SK-N-MC (cell line): ENCODE measurements around the gene CSNK1E.
"Not testable (repeated sequence)": the region's sequence is repeated elsewhere in the genome, so short reads cannot be mapped to it uniquely, and the experiment has no call there.

ENCODE experiments used
- DNase-seq: peaks from one replicate; pipeline ENCODE4 v3.0.0-alpha.2; 2011; ENCODE audit warnings: low read depth, low spot score
- H3K27ac ChIP-seq: fragments of 200-600 bp; sonication (generic); 2 replicates; pipeline ENCODE4 v1.5.1; 2016; ENCODE audit warnings: mixed run types
- H3K36me3 ChIP-seq: fragments of 200-600 bp; sonication (generic); 2 replicates; pipeline ENCODE4 v1.6.1; 2017; ENCODE audit warnings: antibody characterized with exemption, low read length, mixed read lengths; ENCODE audit not compliant: insufficient read depth
- H3K4me3 ChIP-seq: fragments of 200-600 bp; sonication (generic); 2 replicates; pipeline ENCODE4 v1.5.1; 2016
- H3K9ac ChIP-seq: fragments of 200-600 bp; sonication (generic); 2 replicates; pipeline ENCODE4 v1.8.0; 2017; ENCODE audit warnings: mixed run types, mixed read lengths; ENCODE audit not compliant: insufficient read length
- H3K9me3 ChIP-seq: fragments of 200-600 bp; sonication (generic); 2 replicates; pipeline ENCODE4 v1.6.1; 2017; ENCODE audit warnings: low read depth, mild to moderate bottlenecking, antibody characterized with exemption, low read length, moderate library complexity, mixed read lengths
- EZH2 ChIP-seq: fragments of 200-600 bp; sonication (generic); IDR thresholded peaks from one replicate; pipeline ENCODE4 v1.6.1; 2017; ENCODE audit warnings: antibody characterized with exemption
- FOXP2 ChIP-seq: optimal IDR thresholded peaks from 2 replicates; pipeline ENCODE3; 2011; ENCODE audit warnings: mild to moderate bottlenecking, moderate library complexity; ENCODE audit not compliant: insufficient read depth; ENCODE audit errors: extremely low read length, control extremely low read depth
- POLR2AphosphoS5 ChIP-seq: IDR thresholded peaks from 2 replicates; pipeline ENCODE4 v1.6.1; 2012; ENCODE audit warnings: mild to moderate bottlenecking, low read depth, low read length, borderline replicate concordance

Gene CSNK1E

DNA sequence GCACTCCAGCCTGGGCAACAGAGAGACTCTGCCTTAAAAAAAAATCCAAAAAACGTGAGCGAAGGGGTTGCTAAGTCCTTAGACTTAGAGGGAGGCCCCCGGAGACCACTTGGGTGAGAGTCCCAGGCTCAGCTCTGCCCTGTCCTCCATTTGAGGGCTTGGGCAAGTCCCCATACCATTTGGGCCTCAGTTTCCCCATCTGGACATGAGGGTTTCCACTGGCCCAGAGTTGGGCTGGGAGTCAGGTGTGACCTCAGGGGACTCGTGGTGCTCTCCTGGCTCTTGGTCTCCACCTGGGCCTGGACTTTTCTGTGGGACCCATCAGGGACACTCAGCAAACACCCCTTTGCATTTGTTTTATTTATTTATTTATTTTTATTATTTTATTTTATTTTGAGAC, 35.2 kb upstream of the CSNK1E start:
- Histone ChIP-seq H3K4me3 (no peak overlapping the region), H3K27ac (no peak overlapping the region)

DNA sequence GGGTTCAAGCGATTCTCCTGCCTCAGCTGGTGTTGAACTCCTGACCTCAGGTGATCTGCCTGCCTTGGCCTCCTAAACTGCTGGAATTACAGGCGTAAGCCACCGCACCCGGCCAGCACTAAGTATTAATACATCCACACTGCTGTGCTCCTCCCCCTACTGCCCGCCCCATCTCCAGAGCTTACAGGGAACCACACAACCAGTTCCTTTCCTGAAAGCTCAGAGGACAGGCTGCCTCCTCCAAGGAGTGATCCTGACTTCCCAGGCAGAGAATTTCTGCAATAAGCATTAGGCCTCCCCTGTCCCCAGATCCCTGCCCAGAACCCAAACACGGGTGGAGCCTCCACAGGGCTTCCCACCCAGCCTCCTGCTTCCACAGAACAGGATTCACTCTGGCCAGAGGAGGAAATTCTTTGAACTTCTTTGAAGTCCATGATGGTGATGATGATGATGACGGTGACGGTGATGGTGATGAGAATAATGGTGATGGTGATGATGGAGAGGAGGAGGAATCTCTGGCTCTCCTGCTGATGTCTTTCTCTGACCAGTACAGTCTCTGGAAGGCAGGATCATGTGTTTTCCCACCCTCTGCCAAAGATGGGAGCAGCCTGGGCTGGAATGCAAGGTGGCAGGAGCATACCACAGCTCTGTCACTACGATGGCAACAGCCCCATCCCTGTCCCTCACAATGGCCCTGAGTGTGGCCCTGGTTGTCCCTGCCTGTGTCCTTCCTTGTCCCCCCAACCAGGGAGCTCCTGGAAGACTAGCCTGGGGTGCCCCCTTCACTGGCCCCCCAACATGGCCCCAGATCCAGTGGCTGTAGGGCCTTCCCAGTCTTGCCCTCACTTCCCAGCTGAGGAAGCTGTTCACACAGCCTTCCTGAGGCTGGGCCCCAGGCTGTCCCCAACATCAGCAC, 33.5 kb upstream of the CSNK1E start:
- Histone ChIP-seq H3K27ac (no peak overlapping the region), H3K4me3 (no peak overlapping the region), H3K36me3 (no peaks in the 10 kb centered on the region), H3K9ac (no peak overlapping the region), H3K9me3 (no peaks in the 10 kb centered on the region)
- TF ChIP-seq EZH2: no peak
- no peak for TF ChIP-seq FOXP2
- no peak for TF ChIP-seq POLR2AphosphoS5
- no peak for DNase-seq

More for the DNA sequence above, 35.2 kb upstream of the CSNK1E start:
- TF ChIP-seq POLR2AphosphoS5 (no peak), EZH2 (no peak), FOXP2 (no peak)
- H3K9me3 ChIP-seq: no peaks in the 10 kb centered on the region
- H3K9ac ChIP-seq: no peak overlapping the region
- no peak for DNase-seq
- H3K36me3 ChIP-seq: no peaks in the 10 kb centered on the region

DNA sequence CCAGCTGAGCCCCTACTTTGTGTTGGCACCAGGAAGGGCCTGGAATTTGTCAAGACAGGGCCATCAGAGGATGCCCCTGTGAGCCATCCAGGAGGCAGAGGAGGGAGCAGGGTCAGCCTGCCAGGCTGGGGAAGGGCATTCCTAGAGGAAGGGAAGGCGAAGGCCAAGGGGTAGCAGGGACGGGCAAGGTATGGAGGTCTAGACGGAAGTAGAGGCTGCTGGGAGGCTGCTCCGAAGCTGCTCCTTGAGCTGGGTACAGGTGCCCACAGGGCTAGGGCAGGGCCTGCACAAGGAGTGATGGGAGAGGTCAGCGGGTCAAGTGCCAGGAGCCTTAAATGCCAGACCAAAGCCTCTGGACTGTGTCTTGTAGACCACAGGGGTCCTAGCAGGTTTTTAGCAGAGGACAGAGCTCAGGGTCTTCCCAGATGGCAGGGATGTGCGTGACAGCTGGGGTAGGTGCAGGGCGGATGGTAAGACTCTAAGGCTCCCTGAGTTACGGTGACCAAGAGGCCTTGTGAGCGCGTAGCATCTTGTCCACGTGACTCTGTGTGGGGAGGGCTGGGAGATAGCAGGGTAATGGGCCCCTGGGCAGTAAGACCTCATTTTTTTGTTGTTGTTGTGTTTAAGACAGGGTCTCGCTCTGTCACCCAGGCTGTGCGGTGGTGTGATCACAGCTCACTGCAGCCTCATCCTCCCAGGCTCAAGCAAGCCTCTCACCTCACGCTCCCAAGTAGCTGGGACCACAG, 31.7 kb upstream of the CSNK1E start:
- Histone ChIP-seq H3K36me3 (no peaks in the 10 kb centered on the region), H3K9ac (no peak overlapping the region), H3K9me3 (no peaks in the 10 kb centered on the region), H3K4me3 (no peak overlapping the region), H3K27ac (no peak overlapping the region)
- no peak for DNase-seq
- TF ChIP-seq POLR2AphosphoS5 (no peak), EZH2 (no peak), FOXP2 (no peak)

DNA sequence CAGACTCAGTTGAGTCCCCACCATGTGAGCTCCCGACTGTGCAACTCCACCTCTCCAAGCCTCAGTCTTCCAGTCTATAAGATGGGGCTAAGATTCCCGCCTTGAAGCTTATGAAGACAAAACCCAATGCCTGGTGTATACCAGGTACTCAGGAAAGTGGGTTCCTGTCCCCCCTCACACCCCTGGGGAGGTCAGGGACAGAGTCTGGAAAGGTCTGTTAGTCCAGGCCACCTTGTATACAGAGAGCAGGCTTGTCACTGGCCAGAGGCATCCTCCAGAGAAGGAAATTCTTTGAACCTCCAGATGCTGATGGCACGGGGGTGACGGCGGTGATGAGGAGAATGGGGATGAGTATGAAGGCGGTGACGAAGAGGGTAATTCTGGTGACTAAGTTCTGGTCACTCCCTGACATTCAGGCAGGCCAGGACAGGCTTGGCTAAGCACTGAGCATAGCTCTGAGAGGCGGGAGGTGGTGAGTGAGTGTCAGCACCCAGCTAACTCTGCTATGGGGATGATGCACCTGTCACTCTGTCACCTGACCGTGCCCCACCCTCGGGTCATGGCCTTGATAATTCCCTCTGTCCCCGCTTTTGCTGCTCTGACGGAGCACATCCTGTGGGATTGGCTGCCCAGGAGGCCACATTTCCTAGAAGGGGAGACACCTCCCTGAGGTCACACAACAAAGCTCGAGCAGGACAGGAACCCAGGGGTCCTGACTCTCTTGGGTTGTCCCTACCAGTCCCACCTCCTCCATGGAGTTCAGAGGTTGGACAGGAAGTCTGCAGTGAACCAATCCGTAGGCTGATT, 30.9 kb upstream of the CSNK1E start:
- TF ChIP-seq EZH2 (no peak), FOXP2 (no peak), POLR2AphosphoS5 (no peak)
- no peak overlapping the region for H3K27ac ChIP-seq
- no peak overlapping the region for H3K9ac ChIP-seq
- DNase-seq: no peak
- H3K4me3 ChIP-seq: no peak overlapping the region
- H3K36me3 ChIP-seq: no peaks in the 10 kb centered on the region
- no peaks in the 10 kb centered on the region for H3K9me3 ChIP-seq

DNA sequence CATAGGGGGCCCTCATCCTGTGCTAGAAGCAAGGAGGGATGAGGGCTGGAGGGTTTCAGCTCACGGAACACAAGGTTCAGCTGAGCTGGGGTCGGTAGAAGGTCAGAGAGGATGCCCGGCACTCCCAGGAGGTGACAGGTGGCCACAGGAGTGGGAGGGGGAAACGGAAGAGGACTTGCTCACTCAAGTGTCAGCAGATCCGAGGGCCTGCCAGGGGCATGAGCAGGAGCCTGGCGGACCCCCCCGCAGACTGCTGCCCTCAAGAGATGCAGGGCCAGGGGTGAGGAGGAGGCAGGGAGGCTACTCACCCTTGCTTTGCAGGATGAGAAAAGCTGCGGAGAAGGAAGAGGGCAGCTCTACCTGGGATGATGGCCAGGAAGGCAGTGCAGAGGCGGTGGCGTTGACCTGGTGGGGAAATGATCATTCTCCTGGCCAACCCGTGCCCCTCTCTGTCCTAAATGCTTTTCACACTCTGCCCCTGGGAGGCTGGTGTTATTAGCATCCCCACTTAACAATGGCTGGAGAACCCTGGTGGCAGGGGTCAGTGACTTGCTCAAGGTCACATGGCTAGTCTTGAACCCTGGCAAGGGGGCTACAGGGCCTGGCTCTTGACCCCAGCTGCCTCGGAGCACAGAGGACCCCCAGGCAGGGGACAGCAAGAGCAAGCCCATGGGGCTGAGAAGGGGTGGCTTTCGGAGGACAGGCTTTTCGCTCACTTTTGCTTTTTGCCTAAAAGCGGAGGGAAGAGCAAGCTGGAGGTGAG, 30.1 kb upstream of the CSNK1E start:
- no peak for DNase-seq
- TF ChIP-seq FOXP2 (no peak), POLR2AphosphoS5 (no peak), EZH2 (no peak)

DNA sequence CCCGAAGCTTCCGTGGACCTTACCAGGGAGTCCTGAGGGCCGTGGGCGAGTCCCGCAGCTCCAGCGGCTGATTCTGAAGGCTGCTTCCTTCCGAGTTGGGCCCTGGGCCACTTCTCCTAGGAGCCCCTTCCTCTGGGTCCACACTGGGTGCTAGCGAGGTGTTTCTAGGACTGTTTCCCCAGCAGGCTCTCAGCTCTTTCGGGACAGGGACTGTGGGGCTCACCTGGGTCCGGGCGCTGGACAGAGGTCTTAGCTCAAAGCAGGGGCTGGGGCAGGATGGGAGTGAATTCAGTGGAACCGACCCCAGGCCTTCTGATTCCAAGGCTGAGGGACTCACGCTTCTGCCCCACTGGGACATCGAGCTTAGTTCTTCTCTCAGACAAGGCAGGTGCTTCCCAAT, 29.3 kb upstream of the CSNK1E start:
- Histone ChIP-seq H3K36me3 (no peaks in the 10 kb centered on the region), H3K9ac (no peak overlapping the region), H3K27ac (no peak overlapping the region), H3K4me3 (no peak overlapping the region), H3K9me3 (no peaks in the 10 kb centered on the region)
- no peak for TF ChIP-seq FOXP2
- no peak for TF ChIP-seq EZH2
- no peak for TF ChIP-seq POLR2AphosphoS5
- no peak for DNase-seq

More for the DNA sequence above, 30.1 kb upstream of the CSNK1E start:
- no peaks in the 10 kb centered on the region for H3K36me3 ChIP-seq
- H3K27ac ChIP-seq: no peak overlapping the region
- no peaks in the 10 kb centered on the region for H3K9me3 ChIP-seq
- H3K4me3 ChIP-seq: no peak overlapping the region
- H3K9ac ChIP-seq: no peak overlapping the region

DNA sequence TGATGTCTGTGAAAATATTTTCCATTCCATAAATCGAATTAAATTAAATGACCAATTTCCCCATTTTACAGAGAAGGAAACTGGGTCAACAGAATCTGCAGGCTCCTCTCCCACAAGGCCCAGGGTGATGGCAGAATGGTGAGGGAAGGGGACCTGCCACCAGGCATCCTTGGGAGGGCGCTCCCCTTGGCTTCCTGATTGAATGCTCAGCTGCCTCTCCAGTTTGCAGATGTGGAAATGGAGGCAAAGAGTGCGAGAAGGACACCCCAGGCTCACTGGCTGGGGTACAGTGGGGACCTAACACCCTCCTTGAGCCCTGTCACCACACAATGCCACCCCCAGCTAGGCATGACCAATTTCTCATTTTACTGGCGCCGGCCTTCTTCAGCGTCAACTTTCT, 28.5 kb upstream of the CSNK1E start:
- Histone ChIP-seq H3K9me3 (no peaks in the 10 kb centered on the region), H3K36me3 (no peaks in the 10 kb centered on the region), H3K27ac (no peak overlapping the region), H3K4me3 (no peak overlapping the region), H3K9ac (no peak overlapping the region)
- no peak for DNase-seq
- no peak for TF ChIP-seq EZH2
- no peak for TF ChIP-seq POLR2AphosphoS5
- no peak for TF ChIP-seq FOXP2

DNA sequence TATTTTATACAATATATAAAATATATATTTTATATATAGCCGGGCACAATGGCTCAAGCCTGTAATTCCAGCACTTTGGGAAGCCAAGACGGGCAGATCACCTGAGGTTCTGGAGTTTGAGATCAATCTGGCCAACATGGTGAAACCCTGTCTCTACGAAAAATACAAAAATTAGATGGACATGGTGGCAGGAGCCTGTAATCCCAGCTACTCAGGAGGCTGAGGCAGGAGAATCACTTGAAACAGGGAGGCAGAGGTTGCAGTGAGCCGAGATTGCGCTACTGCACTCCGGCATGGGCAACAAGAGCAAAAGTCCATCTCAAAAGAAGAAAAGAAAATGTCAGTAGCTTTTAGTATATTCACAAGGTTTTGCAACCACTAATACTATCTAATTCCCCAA, 22.7 kb upstream of the CSNK1E start:
- H3K4me3 ChIP-seq, H3K9ac ChIP-seq, H3K27ac ChIP-seq, DNase-seq, H3K9me3 ChIP-seq, H3K36me3 ChIP-seq: not testable (repeated sequence)
